ENCODE data around the gene ELN.

ELN gene

DNA sequence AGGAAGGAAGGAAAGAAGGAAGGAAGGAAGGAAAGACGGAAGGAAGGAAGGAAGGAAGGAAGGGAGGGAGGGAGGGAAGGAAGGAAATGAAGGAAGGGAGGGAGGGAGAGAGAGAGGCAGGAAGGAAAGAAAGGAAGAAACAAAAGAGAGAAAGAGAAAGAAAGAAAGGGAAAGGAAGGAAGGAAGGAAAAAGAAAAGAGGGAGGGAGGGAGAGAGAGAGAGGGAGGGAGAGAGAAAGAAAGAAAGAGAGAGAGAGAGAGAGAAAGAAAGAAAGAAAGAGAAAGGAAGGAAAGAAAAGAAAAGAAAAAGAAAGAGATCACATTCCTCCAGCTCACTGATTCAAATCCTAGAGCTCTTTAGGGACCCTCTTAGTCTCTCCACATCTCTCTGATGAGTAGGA, 24.7 kb downstream of the ELN start:
- CTCF ChIA-PET: interaction anchor here (1.1 to 1.7 kb wide), 4 partner anchors 16 to 348 kb away, joined by 3 to 9 read pairs (median 3); no protein-coding TSS in a partner anchor
- no peak for DNase-seq (ENCODE audit: low read depth, low spot score)
- H3K4me3 ChIP-seq (ENCODE audit: low read depth, low read length): no peak overlapping the region
- POLR2A ChIA-PET: no interaction called here
- TF ChIP-seq, protein P1, sequence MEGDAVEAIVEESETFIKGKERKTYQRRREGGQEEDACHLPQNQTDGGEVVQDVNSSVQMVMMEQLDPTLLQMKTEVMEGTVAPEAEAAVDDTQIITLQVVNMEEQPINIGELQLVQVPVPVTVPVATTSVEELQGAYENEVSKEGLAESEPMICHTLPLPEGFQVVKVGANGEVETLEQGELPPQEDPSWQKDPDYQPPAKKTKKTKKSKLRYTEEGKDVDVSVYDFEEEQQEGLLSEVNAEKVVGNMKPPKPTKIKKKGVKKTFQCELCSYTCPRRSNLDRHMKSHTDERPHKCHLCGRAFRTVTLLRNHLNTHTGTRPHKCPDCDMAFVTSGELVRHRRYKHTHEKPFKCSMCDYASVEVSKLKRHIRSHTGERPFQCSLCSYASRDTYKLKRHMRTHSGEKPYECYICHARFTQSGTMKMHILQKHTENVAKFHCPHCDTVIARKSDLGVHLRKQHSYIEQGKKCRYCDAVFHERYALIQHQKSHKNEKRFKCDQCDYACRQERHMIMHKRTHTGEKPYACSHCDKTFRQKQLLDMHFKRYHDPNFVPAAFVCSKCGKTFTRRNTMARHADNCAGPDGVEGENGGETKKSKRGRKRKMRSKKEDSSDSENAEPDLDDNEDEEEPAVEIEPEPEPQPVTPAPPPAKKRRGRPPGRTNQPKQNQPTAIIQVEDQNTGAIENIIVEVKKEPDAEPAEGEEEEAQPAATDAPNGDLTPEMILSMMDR (IDR thresholded peaks at IDR 0.05; ENCODE audit: insufficient read depth, low read length, missing control alignments): no peak

DNA sequence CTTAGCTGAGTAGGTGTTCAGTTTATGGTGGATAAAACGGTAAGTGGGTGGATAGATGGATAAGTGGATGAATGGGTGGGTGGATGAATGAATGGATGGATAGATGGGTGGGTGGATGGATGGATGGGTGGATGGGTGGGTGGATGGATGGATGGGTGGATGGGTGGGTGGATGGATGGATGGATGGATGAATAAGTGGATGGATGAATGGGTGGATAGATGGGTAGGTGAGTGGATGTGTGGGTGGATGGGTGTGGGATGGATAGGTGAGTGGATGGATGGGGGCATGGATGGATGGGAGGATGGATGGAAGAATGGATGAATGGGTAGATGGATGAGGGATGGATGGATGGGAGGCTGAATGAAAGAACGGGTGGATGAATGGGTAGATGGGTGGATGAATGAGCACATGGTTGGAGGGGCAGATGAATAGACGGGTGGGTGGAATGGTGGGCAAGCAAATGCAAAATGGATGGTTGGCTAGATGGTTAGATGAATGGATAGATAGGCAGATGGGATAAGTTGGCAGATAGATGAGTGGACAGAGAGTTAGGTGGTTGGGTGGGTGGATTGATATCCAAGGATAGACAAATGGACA, 25.7 kb downstream of the ELN start:
- POLR2A ChIA-PET: no interaction called here
- no peak for DNase-seq (ENCODE audit: low read depth, low spot score)
- TF ChIP-seq, protein P1 (IDR thresholded peaks at IDR 0.05; ENCODE audit: insufficient read depth, low read length, missing control alignments): no peak
- H3K4me3 ChIP-seq (ENCODE audit: low read depth, low read length): no peak overlapping the region
- CTCF ChIA-PET: interaction anchor here (1.0 to 1.7 kb wide), 4 partner anchors 15 to 347 kb away, joined by 3 to 9 read pairs (median 4); no protein-coding TSS in a partner anchor

DNA sequence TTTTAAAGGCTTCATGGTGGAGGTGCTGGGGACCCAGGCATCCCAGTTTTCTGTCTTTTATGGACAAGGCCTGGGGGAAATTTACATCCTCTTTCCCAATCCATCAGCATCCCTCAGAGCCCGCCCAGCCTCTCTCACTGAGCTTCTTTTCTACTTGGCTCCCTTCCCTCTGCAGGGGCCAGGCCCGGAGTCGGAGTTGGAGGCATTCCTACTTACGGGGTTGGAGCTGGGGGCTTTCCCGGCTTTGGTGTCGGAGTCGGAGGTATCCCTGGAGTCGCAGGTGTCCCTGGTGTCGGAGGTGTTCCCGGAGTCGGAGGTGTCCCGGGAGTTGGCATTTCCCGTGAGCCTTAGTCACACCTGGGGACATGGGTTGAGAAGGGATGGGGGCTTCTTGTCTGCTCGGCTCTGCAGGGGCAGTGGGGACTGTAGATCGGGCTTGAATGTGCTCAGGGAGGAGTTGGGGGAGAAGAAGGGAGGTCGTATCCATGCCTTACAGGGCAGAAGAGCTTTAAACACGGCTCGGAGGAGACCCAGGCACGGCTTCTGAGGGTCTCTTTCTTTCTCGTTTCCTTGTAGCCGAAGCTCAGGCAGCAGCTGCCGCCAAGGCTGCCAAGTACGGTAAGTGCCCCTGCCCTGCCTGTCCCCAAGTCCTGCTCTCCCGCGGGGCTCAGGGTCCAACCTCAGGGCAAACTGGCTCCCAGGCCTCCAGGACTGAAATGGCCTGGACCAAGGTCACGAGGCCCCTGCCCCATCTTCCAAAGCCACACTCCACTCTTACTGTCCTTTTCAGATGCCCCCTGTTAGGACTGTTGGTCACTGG, 28.3 kb downstream of the ELN start:
- TF ChIP-seq, protein P1 (IDR thresholded peaks at IDR 0.05; ENCODE audit: insufficient read depth, low read length, missing control alignments): no peak
- no peak for DNase-seq (ENCODE audit: low read depth, low spot score)
- ChIA-PET CTCF (interaction anchor here (1.1 to 6.4 kb wide), 3 partner anchors 13 to 129 kb away, joined by 3 to 48 read pairs (median 7); no protein-coding TSS in a partner anchor), POLR2A (no interaction called here)
- H3K4me3 ChIP-seq (ENCODE audit: low read depth, low read length): no peak overlapping the region

DNA sequence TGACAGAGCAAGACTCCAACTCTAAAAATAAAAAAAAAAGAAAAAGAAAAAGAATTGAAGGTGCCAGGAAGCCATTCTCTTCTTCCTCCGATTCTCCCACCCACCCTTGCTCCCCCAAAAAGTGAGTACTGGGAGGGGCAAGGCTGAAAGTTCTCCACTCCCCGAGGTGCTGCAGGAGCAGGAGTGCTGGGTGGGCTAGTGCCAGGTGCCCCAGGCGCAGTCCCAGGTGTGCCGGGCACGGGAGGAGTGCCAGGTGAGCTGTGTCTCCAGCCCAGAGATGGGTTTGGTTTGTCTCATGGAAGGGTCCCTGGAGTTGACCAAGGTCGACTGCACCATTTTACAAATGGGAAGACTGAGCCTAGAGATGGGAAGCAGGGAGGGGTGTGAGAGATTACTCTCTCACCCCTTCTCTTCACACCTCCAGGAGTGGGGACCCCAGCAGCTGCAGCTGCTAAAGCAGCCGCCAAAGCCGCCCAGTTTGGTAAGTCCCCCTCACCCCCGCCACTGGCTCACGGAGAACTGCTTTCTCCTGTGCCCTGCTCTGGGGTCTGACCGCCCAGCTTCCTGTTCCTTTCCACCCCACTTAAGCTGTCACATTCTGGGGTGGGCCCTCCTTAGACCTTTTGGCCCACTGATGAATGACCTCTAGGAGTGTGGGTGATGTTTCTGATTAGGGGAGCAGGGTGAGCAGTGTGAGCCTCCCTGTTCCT, 29.4 kb downstream of the ELN start:
- no peak overlapping the region for H3K4me3 ChIP-seq (ENCODE audit: low read depth, low read length)
- POLR2A ChIA-PET: no interaction called here
- CTCF ChIA-PET: interaction anchor here (1.1 to 6.4 kb wide), 3 partner anchors 12 to 203 kb away, joined by 3 to 48 read pairs (median 19); no protein-coding TSS in a partner anchor
- no peak for DNase-seq (ENCODE audit: low read depth, low spot score)
- TF ChIP-seq, protein P1 (IDR thresholded peaks at IDR 0.05; ENCODE audit: insufficient read depth, low read length, missing control alignments): no peak

DNA sequence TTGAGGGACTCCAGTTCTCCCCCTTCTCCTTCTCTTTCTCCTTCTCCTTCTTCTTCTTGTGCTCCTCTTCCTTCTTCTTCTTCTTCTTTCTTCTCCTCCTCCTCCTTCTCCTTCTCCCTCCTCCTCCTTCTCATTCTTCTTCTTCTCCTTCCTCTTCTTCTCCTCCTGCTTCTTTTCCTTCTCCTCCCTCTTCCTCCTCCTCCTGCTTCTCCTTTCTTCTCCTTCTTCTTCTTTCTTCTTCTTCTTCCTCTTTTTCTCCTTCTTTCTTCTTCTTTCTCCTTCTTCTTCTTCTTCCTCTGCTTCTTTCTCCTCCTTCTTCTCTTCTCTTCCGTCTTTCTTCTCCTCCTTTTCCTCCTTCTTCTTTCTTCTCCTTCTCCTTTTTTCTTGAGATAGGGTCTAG, 30.0 kb downstream of the ELN start:
- TF ChIP-seq, protein P1 (IDR thresholded peaks at IDR 0.05; ENCODE audit: insufficient read depth, low read length, missing control alignments): no peak
- ChIA-PET POLR2A (no interaction called here), CTCF (interaction anchor here (1.1 to 6.4 kb wide), 3 partner anchors 11 to 203 kb away, joined by 3 to 48 read pairs (median 19); no protein-coding TSS in a partner anchor)
- no peak for DNase-seq (ENCODE audit: low read depth, low spot score)
- H3K4me3 ChIP-seq (ENCODE audit: low read depth, low read length): no peak overlapping the region

Measured in AG04449 (cell line).